ENCODE data around the gene GHRH.

The GHRH gene

DNA sequence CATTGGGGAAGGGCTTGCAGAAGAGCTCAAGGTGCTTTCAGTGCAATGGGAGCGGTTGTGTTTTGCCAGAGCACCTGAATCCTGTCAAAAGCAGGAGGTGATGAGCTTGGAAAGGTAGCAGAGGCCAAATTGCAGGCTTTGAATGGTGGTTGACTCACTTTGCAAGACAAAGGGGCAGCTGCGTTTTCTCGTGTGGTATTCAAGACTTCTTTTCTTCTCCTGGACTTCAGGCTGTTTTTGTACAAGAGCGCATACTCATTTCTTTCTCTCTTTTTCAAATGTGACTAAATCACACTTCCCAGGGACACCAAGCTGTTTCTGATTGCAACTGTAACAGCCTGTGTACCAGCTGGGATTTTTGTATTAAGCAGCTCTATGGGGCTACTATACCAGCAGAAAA, 32.3 kb downstream of the GHRH start:
- TF ChIP-seq EGR1 (IDR thresholded peaks at IDR 0.05), result no peak
- TF ChIP-seq, protein P1, sequence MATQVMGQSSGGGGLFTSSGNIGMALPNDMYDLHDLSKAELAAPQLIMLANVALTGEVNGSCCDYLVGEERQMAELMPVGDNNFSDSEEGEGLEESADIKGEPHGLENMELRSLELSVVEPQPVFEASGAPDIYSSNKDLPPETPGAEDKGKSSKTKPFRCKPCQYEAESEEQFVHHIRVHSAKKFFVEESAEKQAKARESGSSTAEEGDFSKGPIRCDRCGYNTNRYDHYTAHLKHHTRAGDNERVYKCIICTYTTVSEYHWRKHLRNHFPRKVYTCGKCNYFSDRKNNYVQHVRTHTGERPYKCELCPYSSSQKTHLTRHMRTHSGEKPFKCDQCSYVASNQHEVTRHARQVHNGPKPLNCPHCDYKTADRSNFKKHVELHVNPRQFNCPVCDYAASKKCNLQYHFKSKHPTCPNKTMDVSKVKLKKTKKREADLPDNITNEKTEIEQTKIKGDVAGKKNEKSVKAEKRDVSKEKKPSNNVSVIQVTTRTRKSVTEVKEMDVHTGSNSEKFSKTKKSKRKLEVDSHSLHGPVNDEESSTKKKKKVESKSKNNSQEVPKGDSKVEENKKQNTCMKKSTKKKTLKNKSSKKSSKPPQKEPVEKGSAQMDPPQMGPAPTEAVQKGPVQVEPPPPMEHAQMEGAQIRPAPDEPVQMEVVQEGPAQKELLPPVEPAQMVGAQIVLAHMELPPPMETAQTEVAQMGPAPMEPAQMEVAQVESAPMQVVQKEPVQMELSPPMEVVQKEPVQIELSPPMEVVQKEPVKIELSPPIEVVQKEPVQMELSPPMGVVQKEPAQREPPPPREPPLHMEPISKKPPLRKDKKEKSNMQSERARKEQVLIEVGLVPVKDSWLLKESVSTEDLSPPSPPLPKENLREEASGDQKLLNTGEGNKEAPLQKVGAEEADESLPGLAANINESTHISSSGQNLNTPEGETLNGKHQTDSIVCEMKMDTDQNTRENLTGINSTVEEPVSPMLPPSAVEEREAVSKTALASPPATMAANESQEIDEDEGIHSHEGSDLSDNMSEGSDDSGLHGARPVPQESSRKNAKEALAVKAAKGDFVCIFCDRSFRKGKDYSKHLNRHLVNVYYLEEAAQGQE (IDR thresholded peaks at IDR 0.05; ENCODE audit: low read depth), result no peak
- no peak for TF ChIP-seq EP300 (IDR thresholded peaks at IDR 0.05; ENCODE audit: borderline replicate concordance)
- TF ChIP-seq TCF12 (IDR thresholded peaks at IDR 0.05; ENCODE audit: low read depth), result no peak
- TF ChIP-seq TAF1 (IDR thresholded peaks at IDR 0.05; ENCODE audit: low read depth), result no peak
- TF ChIP-seq, protein P2, sequence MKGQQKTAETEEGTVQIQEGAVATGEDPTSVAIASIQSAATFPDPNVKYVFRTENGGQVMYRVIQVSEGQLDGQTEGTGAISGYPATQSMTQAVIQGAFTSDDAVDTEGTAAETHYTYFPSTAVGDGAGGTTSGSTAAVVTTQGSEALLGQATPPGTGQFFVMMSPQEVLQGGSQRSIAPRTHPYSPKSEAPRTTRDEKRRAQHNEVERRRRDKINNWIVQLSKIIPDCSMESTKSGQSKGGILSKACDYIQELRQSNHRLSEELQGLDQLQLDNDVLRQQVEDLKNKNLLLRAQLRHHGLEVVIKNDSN (IDR thresholded peaks at IDR 0.05), result no peak
- TF ChIP-seq TEAD4 (IDR thresholded peaks at IDR 0.05), result no peak
- TF ChIP-seq RAD21 (IDR thresholded peaks at IDR 0.05; ENCODE audit: low read depth), result no peak
- TF ChIP-seq CEBPB (IDR thresholded peaks at IDR 0.05), result no peak
- no peak for TF ChIP-seq YY1 (IDR thresholded peaks at IDR 0.05; ENCODE audit: low read depth)
- TF ChIP-seq FOXM1 (IDR thresholded peaks at IDR 0.05; ENCODE audit: borderline replicate concordance, low read depth), result no peak
- TF ChIP-seq, protein P3, sequence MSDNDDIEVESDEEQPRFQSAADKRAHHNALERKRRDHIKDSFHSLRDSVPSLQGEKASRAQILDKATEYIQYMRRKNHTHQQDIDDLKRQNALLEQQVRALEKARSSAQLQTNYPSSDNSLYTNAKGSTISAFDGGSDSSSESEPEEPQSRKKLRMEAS (IDR thresholded peaks at IDR 0.05), result no peak
- no peak for TF ChIP-seq ZBTB7A (IDR thresholded peaks at IDR 0.05; ENCODE audit: low read depth)
- no peak for TF ChIP-seq NFIC (IDR thresholded peaks at IDR 0.05)
- no peak for TF ChIP-seq CREB1 (IDR thresholded peaks at IDR 0.05; ENCODE audit: low read depth)

DNA sequence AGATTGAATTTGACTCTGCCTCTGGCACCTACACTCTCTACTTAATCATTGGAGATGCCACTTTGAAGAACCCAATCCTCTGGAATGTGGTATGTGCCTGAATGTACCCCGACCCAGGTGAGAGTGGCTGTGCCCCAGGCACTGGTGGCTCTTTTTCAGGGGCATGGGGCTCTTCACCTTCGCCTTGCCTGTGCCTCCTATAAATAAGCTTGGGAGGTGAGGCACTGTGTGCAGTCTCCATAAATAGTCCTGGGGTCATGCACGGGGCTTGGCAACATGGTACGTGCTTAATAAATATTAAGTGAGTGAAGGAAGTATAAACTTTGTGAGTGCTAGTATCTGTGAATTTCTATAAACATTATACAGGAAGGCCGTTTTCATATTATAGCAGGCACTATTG, 33.0 kb downstream of the GHRH start:
- no peak for TF ChIP-seq YY1 (IDR thresholded peaks at IDR 0.05; ENCODE audit: low read depth)

DNA sequence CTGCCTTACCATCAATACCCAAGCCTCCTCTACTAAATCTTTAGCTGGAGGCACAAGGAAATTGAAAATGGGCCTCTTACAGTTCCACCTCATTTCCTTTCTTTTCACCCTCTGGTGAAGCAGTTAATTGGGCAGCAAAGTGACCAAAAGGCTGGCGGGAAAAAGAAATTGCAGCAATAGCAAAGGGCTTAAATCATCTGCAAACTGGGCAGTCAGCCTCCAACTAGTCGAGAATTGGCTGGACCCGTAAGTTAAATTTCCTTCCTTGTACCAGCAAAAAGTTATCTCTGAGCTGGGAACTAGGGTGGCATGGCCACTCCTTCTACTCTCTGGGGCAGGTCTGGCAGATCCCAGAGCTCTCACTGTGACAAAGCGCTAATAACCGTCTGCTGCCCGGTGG, 33.5 kb downstream of the GHRH start:
- no peak for TF ChIP-seq FOXM1 (IDR thresholded peaks at IDR 0.05; ENCODE audit: borderline replicate concordance, low read depth)

DNA sequence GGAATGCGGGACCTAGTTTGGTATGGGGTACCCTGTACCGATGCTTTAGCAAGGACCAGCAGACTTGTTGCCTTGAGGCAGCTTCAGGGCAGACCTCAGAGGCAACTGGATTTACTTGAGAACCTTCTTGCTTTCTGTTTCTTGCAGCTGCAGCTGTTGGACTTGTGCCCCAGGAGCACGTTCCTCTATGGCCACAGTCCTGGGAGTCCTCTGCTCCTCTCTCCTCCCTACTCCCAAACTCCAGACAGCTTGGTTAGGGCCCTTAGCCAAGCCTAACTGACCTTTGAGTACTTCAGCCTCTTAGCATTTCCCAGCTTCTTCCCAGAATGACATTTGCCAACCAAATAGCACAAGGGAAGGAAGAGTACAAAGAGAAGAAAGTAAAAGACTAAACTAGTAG, 34.7 kb downstream of the GHRH start:
- no peak for TF ChIP-seq NFIC (IDR thresholded peaks at IDR 0.05)
- no peak for TF ChIP-seq EGR1 (IDR thresholded peaks at IDR 0.05)
- no peak for TF ChIP-seq CEBPB (IDR thresholded peaks at IDR 0.05)
- TF ChIP-seq, protein P2 (IDR thresholded peaks at IDR 0.05), result no peak
- TF ChIP-seq FOXM1 (IDR thresholded peaks at IDR 0.05; ENCODE audit: borderline replicate concordance, low read depth), result no peak
- no peak for TF ChIP-seq ZBTB7A (IDR thresholded peaks at IDR 0.05; ENCODE audit: low read depth)
- TF ChIP-seq, protein P3 (IDR thresholded peaks at IDR 0.05), result no peak
- no peak for TF ChIP-seq RAD21 (IDR thresholded peaks at IDR 0.05; ENCODE audit: low read depth)
- no peak for TF ChIP-seq EP300 (IDR thresholded peaks at IDR 0.05; ENCODE audit: borderline replicate concordance)

DNA sequence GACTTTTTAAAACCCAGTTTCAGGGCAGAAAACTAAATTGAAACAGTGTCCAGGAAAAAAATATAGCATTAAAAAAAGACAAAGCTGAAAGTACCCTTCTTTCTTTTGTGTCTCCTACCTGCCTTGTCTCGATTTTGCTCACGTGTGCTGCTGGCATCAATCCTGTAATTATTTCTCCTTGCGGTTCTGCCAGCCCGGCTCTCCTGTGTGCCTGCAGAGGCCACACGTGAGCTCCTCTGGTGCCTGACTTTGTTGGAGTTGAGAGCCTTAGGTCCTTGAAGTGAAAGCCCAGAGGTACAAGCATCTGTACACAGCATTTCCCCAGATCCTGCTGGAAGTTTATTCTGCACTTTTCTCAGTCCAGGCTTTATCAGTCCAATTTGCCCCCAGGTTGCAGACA, 36.5 kb downstream of the GHRH start:
- TF ChIP-seq NFIC (IDR thresholded peaks at IDR 0.05) (no peak), YY1 (IDR thresholded peaks at IDR 0.05; ENCODE audit: low read depth) (no peak), CEBPB (IDR thresholded peaks at IDR 0.05) (no peak), RAD21 (IDR thresholded peaks at IDR 0.05; ENCODE audit: low read depth) (no peak), TCF12 (IDR thresholded peaks at IDR 0.05; ENCODE audit: low read depth) (no peak), TEAD4 (IDR thresholded peaks at IDR 0.05) (no peak), CREB1 (IDR thresholded peaks at IDR 0.05; ENCODE audit: low read depth) (no peak), EGR1 (IDR thresholded peaks at IDR 0.05) (no peak)
- TF ChIP-seq, protein P1 (IDR thresholded peaks at IDR 0.05; ENCODE audit: low read depth), result no peak
- TF ChIP-seq, protein P2 (IDR thresholded peaks at IDR 0.05), result no peak
- TF ChIP-seq, protein P3 (IDR thresholded peaks at IDR 0.05), result no peak

DNA sequence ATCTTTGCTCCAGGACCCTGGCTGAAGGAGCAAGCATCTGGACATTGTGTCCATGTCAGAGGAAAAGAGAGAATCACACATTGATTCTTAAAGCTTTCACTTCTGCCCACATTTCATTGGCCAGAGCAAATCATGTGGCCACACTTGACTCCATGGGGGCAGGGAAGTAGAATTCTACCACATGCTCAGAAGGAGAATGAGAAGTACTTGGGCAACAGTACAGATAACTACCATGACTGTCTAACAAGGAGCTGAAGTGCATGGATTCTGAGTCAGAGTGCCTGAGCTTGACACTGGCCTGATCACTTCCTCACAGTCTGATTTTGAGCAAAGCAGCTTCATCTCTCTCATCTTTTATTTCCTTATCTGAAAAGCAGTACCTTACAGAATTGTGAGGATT, 38.6 kb downstream of the GHRH start:
- no peak for TF ChIP-seq EGR1 (IDR thresholded peaks at IDR 0.05)
- TF ChIP-seq, protein P2 (IDR thresholded peaks at IDR 0.05), result peak; percentile 64
- TF ChIP-seq ZBTB7A (IDR thresholded peaks at IDR 0.05; ENCODE audit: low read depth), result no peak
- TF ChIP-seq YY1 (IDR thresholded peaks at IDR 0.05; ENCODE audit: low read depth), result no peak
- TF ChIP-seq EP300 (IDR thresholded peaks at IDR 0.05; ENCODE audit: borderline replicate concordance), result no peak
- TF ChIP-seq TEAD4 (IDR thresholded peaks at IDR 0.05), result no peak
- no peak for TF ChIP-seq FOXM1 (IDR thresholded peaks at IDR 0.05; ENCODE audit: borderline replicate concordance, low read depth)
- TF ChIP-seq, protein P1 (IDR thresholded peaks at IDR 0.05; ENCODE audit: low read depth), result no peak
